K562 (cell line): ENCODE measurements around the gene ZSCAN22. TPM values are rescaled to one million over a fixed set of nuclear protein-coding genes. Genes with fewer than 3 reads are reported as not detected.
A peak's percentile ranks its signal among the peaks of the same experiment; 100 is the strongest.

Experiments used
- ATAC-seq: fragments of 200-7000 bp; cut with Tn5 transposase; 3 replicates; pipeline ENCODE4 v1.9.1; 2020; ENCODE audit warnings: moderate library complexity
- BruUV-seq: library from RNA; stranded (reverse); fragments of 400-500 nt; replicated peaks from 2 replicates; lab custom pipeline; 2021; lab: Mats Ljungman, UMichigan
- CTCF ChIA-PET: fragments of 300-600 bp; formaldehyde crosslinking; extraction: SDS; loops from one replicate; lab custom pipeline; 2021; ENCODE audit warnings: low intra/inter-chr PET ratio; lab: Yijun Ruan, JAX
- POLR2A ChIA-PET: fragments of 300-600, 350-650 bp; sonication (Branson Sonifier 250); formaldehyde crosslinking; extraction: SDS; loops from one replicate; lab custom pipeline; 2021; ENCODE audit warnings: antibody characterized with exemption, inconsistent platforms; lab: Yijun Ruan, JAX
- DNase-seq, 4 experiments: peaks; one replicate each; pipeline versions ENCODE4 v3.0.0 to v3.0.0-alpha.2; 2011 to 2018; ENCODE audit warnings: low spot score in 3 of 4, mixed read lengths in 3 of 4; ENCODE audit errors: extremely low read depth in 1 of 4
- FAIRE-seq: peaks from 2 replicates; lab custom pipeline; 2011; peaks lifted over from hg19 to GRCh38; lab: Jason Lieb, UNC
- H2AFZ ChIP-seq: 2 replicates; pipeline ENCODE4 v1.6.0; 2011; ENCODE audit warnings: low read depth, low read length, control low read depth, inconsistent platforms
- H3K27ac ChIP-seq: fragments of 200-600 bp; 3 replicates; pipeline ENCODE4 v1.8.0; 2011; ENCODE audit warnings: low read depth, mild to moderate bottlenecking, control low read depth, inconsistent platforms, low read length, moderate library complexity, mixed read lengths; ENCODE audit errors: extremely low read depth
- H3K27me3 ChIP-seq, 2 experiments: fragments of 300-600 bp in 1 of 2; 2 replicates in 1 of 2; 3 replicates in 1 of 2; pipeline versions ENCODE4 v1.6.0 to v1.8.0; 2011; ENCODE audit warnings: inconsistent platforms in 2 of 2, low read length in 2 of 2, mild to moderate bottlenecking in 1 of 2, mixed read lengths in 1 of 2, moderate library complexity in 1 of 2; ENCODE audit not compliant: control insufficient read depth in 2 of 2, insufficient read depth in 2 of 2
- H3K36me3 ChIP-seq: fragments of 300-600 bp; 3 replicates; pipeline ENCODE4 v1.8.0; 2011; ENCODE audit warnings: mild to moderate bottlenecking, low read length, inconsistent platforms; ENCODE audit not compliant: control insufficient read depth, insufficient read depth
- H3K4me1 ChIP-seq, 2 experiments: fragments of 200-600 bp in 1 of 2; replicated peaks in 1 of 2; 2 replicates in 1 of 2; 3 replicates in 1 of 2; pipeline versions ENCODE4 v1.5.1 to v1.8.0; 2011; ENCODE audit warnings: inconsistent platforms in 2 of 2, low read length in 2 of 2, mild to moderate bottlenecking in 1 of 2, mixed read lengths in 1 of 2, moderate library complexity in 1 of 2; ENCODE audit not compliant: control insufficient read depth in 2 of 2, insufficient read depth in 2 of 2
- H3K4me2 ChIP-seq: 2 replicates; pipeline ENCODE4 v1.6.1; 2011; ENCODE audit warnings: low read length, control low read depth, inconsistent platforms, mixed read lengths; ENCODE audit not compliant: insufficient read depth
- H3K4me3 ChIP-seq: fragments of 200-600 bp; sonication (generic), shearing (Covaris generic); 2 replicates; pipeline ENCODE4 v1.5.1; 2016; ENCODE audit warnings: control low read depth, inconsistent platforms
- H3K79me2 ChIP-seq: fragments of 200-600 bp; 3 replicates; pipeline ENCODE4 v1.8.0; 2011; ENCODE audit warnings: low read length, inconsistent platforms; ENCODE audit not compliant: control insufficient read depth, insufficient read depth
- H3K9ac ChIP-seq, 2 experiments: 2 replicates each; pipeline versions ENCODE4 v1.6.0 to v1.6.1; 2011; ENCODE audit warnings: low read depth in 2 of 2, low read length in 2 of 2, control low read depth in 1 of 2, inconsistent platforms in 1 of 2, mild to moderate bottlenecking in 1 of 2, mixed read lengths in 1 of 2; ENCODE audit not compliant: insufficient read depth in 1 of 2
- H3K9me1 ChIP-seq: one replicate; pipeline ENCODE4 v1.6.0; 2011; ENCODE audit warnings: inconsistent platforms, mild to moderate bottlenecking, low read length, moderate library complexity; ENCODE audit not compliant: control insufficient read depth, insufficient read depth
- H3K9me3 ChIP-seq: replicated peaks from 2 replicates; pipeline ENCODE4 v1.5.1; 2011; ENCODE audit warnings: low read depth, low read length, inconsistent platforms; ENCODE audit not compliant: control insufficient read depth, insufficient read depth
- H4K20me1 ChIP-seq: replicated peaks from 2 replicates; pipeline ENCODE4 v1.6.1; 2011; ENCODE audit warnings: low read length, inconsistent platforms, mixed read lengths; ENCODE audit not compliant: control insufficient read depth, insufficient read depth
- BRF1 ChIP-seq: IDR thresholded peaks from 3 replicates; pipeline ENCODE4 v1.6.1; 2011; ENCODE audit warnings: borderline replicate concordance, mild to moderate bottlenecking; ENCODE audit not compliant: insufficient read length; ENCODE audit errors: extremely low read depth
- CBFA2T3 ChIP-seq: fragments of 450-650 bp; IDR thresholded peaks from 2 replicates; pipeline ENCODE4 v1.6.1; 2017
- CBX5 ChIP-seq: IDR thresholded peaks from 2 replicates; pipeline ENCODE4 v1.6.1; 2014; ENCODE audit warnings: low read depth, borderline replicate concordance
- FOXP1 ChIP-seq: sonication (generic); formaldehyde crosslinking; IDR thresholded peaks from 2 replicates; pipeline ENCODE4 v1.8.0; 2022; ENCODE audit warnings: mild to moderate bottlenecking, missing genetic modification reagents
- HDGF ChIP-seq: fragments of 450-650 bp; IDR thresholded peaks from 2 replicates; pipeline ENCODE4 v1.6.1; 2016
- LCOR ChIP-seq: sonication (generic); formaldehyde crosslinking; IDR thresholded peaks from 2 replicates; pipeline ENCODE4 v1.8.0; 2022; ENCODE audit warnings: mild to moderate bottlenecking, missing genetic modification reagents
- MLLT1 ChIP-seq, 2 experiments: fragments of 450-650 bp; IDR thresholded peaks; 2 replicates each; pipeline ENCODE4 v1.6.1; 2016
- NCOA4 ChIP-seq: fragments of 450-650 bp; IDR thresholded peaks from 2 replicates; pipeline ENCODE4 v1.6.1; 2018; ENCODE audit warnings: mild to moderate bottlenecking; ENCODE audit not compliant: partially characterized antibody
- RBBP5 ChIP-seq: fragments of 200-600 bp; sonication (generic); IDR thresholded peaks from 2 replicates; pipeline ENCODE4 v1.6.1; 2012; ENCODE audit warnings: borderline replicate concordance, mild to moderate bottlenecking, low read length, control low read depth, inconsistent platforms; ENCODE audit not compliant: insufficient read depth, poor library complexity, severe bottlenecking
- RFX7 ChIP-seq: fragments of 250-450 bp; sonication (Bioruptor Pico); IDR thresholded peaks from 2 replicates; pipeline ENCODE4 v1.5.1; 2021; ENCODE audit warnings: mild to moderate bottlenecking
- SRF ChIP-seq, 2 experiments: fragments of 250-450, 450-650 bp in 1 of 2; sonication (Bioruptor Pico) in 1 of 2; sonication (generic) in 1 of 2; formaldehyde crosslinking; IDR thresholded peaks; 2 replicates each; pipeline versions ENCODE4 v1.5.0 to v1.5.1; 2020 to 2022; ENCODE audit warnings: mild to moderate bottlenecking in 1 of 2, missing genetic modification reagents in 1 of 2
- STAT5B ChIP-seq: fragments of 250-450 bp; sonication (Bioruptor Pico); IDR thresholded peaks from 2 replicates; pipeline ENCODE4 v1.8.0; 2021; ENCODE audit warnings: mild to moderate bottlenecking, inconsistent platforms
- THRAP3 ChIP-seq: fragments of 450-650 bp; IDR thresholded peaks from 2 replicates; pipeline ENCODE4 v1.6.1; 2016; ENCODE audit warnings: mild to moderate bottlenecking, inconsistent platforms, borderline replicate concordance
- USF1 ChIP-seq: sonication (generic); formaldehyde crosslinking; IDR thresholded peaks from 2 replicates; pipeline ENCODE4 v1.9.0; 2022; ENCODE audit warnings: mild to moderate bottlenecking, missing genetic modification reagents
- ZBTB2 ChIP-seq: fragments of 450-650 bp; IDR thresholded peaks from 2 replicates; pipeline ENCODE4 v1.6.1; 2016; ENCODE audit warnings: antibody characterized with exemption
- ZFP36 ChIP-seq: fragments of 150-350 bp; IDR thresholded peaks from 2 replicates; pipeline ENCODE4 v1.6.1; 2018; ENCODE audit warnings: low read length, low read depth; ENCODE audit not compliant: partially characterized antibody
- ZNF511 ChIP-seq: sonication (generic); formaldehyde crosslinking; IDR thresholded peaks from 2 replicates; pipeline ENCODE4 v1.8.0; 2022; ENCODE audit warnings: mild to moderate bottlenecking, missing genetic modification reagents
- ZNF75A ChIP-seq: fragments of 450-650 bp; formaldehyde crosslinking; IDR thresholded peaks from 2 replicates; pipeline ENCODE4 v1.4.0; 2020; ENCODE audit warnings: mild to moderate bottlenecking
- ZSCAN29 ChIP-seq: fragments of 450-650 bp; IDR thresholded peaks from 2 replicates; pipeline ENCODE4 v1.6.1; 2017
- WGBS: fragments of 100-300 bp; shearing (Covaris generic); methylation state at CpG from one replicate; pipeline ENCODE4 v1.1.6; 2016; ENCODE audit warnings: low coverage, mixed read lengths; ENCODE audit not compliant: insufficient coverage; ENCODE audit errors: missing lambda C conversion rate; 5-methylcytosine and 5-hydroxymethylcytosine counted together
- in situ Hi-C: fragments of 300-500 bp; cut with MboI; formaldehyde crosslinking; loops from 4 replicates; pipeline ENCODE4 v1.15.0; 2018; ENCODE audit warnings: inconsistent platforms, mixed read lengths
- intact Hi-C: fragments of 100-400 bp; cut with micrococcal nuclease; formaldehyde crosslinking; loops from 2 replicates; pipeline ENCODE4 v1.14.2; 2022
- polyA plus RNA-seq, 8 experiments: library from polyadenylated mRNA; depleted of rRNA in 4 of 8; stranded (reverse) in 5 of 8; unstranded in 3 of 8; fragments of >200 nt; fragmentation: Nextera tagmentation in 2 of 8; fragmentation: Illumina TruSeq in 1 of 8; extraction: Ambion mirVana in 2 of 8; extraction: Trizol in 1 of 8; gene quantifications; 2 replicates each; pipeline versions ENCODE4 v1.2.1 to v1.2.3, GENCODE V29; 2011 to 2014; ENCODE audit warnings: inconsistent platforms in 1 of 8, missing spikeins in 1 of 8
- total RNA-seq, 7 experiments: library from RNA; depleted of rRNA in 6 of 7; stranded (reverse); fragments of >200 nt in 6 of 7; fragmentation: Illumina TruSeq in 2 of 7; extraction: Trizol in 2 of 7; gene quantifications; 2 replicates each; pipeline versions ENCODE4 v1.2.1 to v1.2.3, GENCODE V29; 2011 to 2021; ENCODE audit warnings: low replicate concordance in 1 of 7

ZSCAN22 gene
- total and polyA plus RNA-seq, 9 of the 15 experiments (the other 6 are each of a cell fraction or from before 2014, with no cell fraction given) = 0.98 to 5.3 (median 3.0) TPM

GRCh38 chr19:58380037-58380661, 53.4 kb downstream of the ZSCAN22 start:
- Histone ChIP-seq H3K9me1 (no peaks in the 10 kb centered on the region), H3K9ac (peak overlapping the region; percentile 77 to 93), H3K4me1 (peaks cover 12 to 40% of the 10 kb centered on the region in 2 experiments; a peak in 4 of 5 replicates), H3K79me2 (peaks cover 15% of the 10 kb centered on the region; the same call in 2 of the 3 replicates), H4K20me1 (no peaks in the 10 kb centered on the region), H3K4me3 (peak overlapping the region; percentile 61), H3K27me3 (no peaks in the 10 kb centered on the region), H3K27ac (peak overlapping the region; percentile 88), H3K9me3 (no peaks in the 10 kb centered on the region), H3K4me2 (peak overlapping the region; percentile 99), H3K36me3 (no peaks in the 10 kb centered on the region), H2AFZ (peak overlapping the region; percentile 88)
- POLR2A ChIA-PET = interaction anchor here (0.6 to 1.8 kb wide), 4 partner anchors 16 to 131 kb away, joined by 3 to 13 read pairs (median 5); partner anchors contain the start of gene ZNF497
- 3% methylated on average over 15 of the region's 24 CpGs for WGBS
- intact Hi-C loops = loop anchor here (2.0 kb wide), 1 partner anchor 17 kb away; the partner anchor contains the start of gene ZNF497
- CTCF ChIA-PET = no interaction called here
- in situ Hi-C loops = no loop called here
- FAIRE-seq (peak; percentile 75), ATAC-seq (peak; percentile 5), DNase-seq (peak in 1 of 4 experiments; percentile 16)
- TSS peak; percentile 52 for BruUV-seq
- TF ChIP-seq MLLT1 (IDR thresholded peaks at IDR 0.05) (0 out of 4 replicates have a peak, but pooled peaks of 1 of the 2 experiments have one; percentile 35), FOXP1 (no peak; the same call in 1 of the 2 replicates), ZNF511 (CRISPR knock-in tag) (0 out of 2 replicates have a peak, but pooled peaks have one; percentile 40), USF1 (CRISPR knock-in tag) (no peak), THRAP3 (peak; percentile 56; the same call in 1 of the 2 replicates), RBBP5 (no peak), LCOR (CRISPR knock-in tag) (no peak), ZSCAN29 (no peak), NCOA4 (no peak), HDGF (peak; percentile 84), ZNF75A (CRISPR knock-in tag) (no peak), ZBTB2 (no peak), RFX7 (0 out of 2 replicates have a peak, but pooled peaks have one; percentile 22), BRF1 (no peak), CBFA2T3 (no peak), ZFP36 (no peak), CBX5 (no peak), SRF (CRISPR knock-in tag; IDR thresholded peaks at IDR 0.05) (peak in 1 of 2 experiments; percentile 24; a peak in 1 of 4 replicates), STAT5B (CRISPR knock-in tag) (no peak)
